Hepatocyte (in vitro differentiated cells): ENCODE results near the gene TMX3.

ENCODE experiments used
- CTCF ChIP-seq: fragments of 200-600 bp; sonication (generic); IDR thresholded peaks from 2 replicates; pipeline ENCODE4 v1.5.1; 2016; ENCODE audit warnings: antibody characterized with exemption, mild to moderate bottlenecking; ENCODE audit not compliant: poor library complexity
- EZH2 ChIP-seq: fragments of 200-600 bp; sonication (generic); IDR thresholded peaks from 2 replicates; pipeline ENCODE4 v1.6.1; 2016; ENCODE audit warnings: antibody characterized with exemption, mild to moderate bottlenecking, borderline replicate concordance

GRCh38 chr18:68638613-68639012 is 76.3 kb downstream of the TMX3 start:
- TF ChIP-seq CTCF (no peak), EZH2 (no peak)
